Prostate gland (tissue), 2 donors: ENCODE data around the gene SORBS1.

Experiments used
- CTCF ChIP-seq, 4 experiments: fragments of 200-600 bp in 2 of 4; fragments of 450-650 bp in 2 of 4; sonication (generic) in 2 of 4; IDR thresholded peaks; 1 replicate in 3 of 4; 2 replicates in 1 of 4; pipeline ENCODE4 v1.5.1; 2016 to 2019; ENCODE audit warnings: antibody characterized with exemption in 4 of 4, mild to moderate bottlenecking in 2 of 4, moderate library complexity in 2 of 4
- POLR2AphosphoS5 ChIP-seq: sonication (generic); formaldehyde crosslinking; IDR thresholded peaks from one replicate; pipeline ENCODE4 v1.6.1; 2017; ENCODE audit warnings: antibody characterized with exemption

- TF ChIP-seq CTCF (IDR thresholded peaks at IDR 0.05), result no peak
- TF ChIP-seq POLR2AphosphoS5, result no peak
These were observed 109.3 kb downstream of the SORBS1 start for GRCh38 chr10:95451568-95452524.
